OCI-LY3 (cell line): Measurements from ENCODE around the gene UQCRC1.

Source experiments
- H2AFZ ChIP-seq: fragments of 200-600, 300-600 bp; shearing (Covaris generic); 2 replicates; pipeline ENCODE4 v1.6.0; 2014; ENCODE audit warnings: antibody characterized with exemption, low read depth, low read length
- H3K27ac ChIP-seq: fragments of 200-600, 300-600 bp; sonication (generic); 2 replicates; pipeline ENCODE4 v1.5.1; 2014; ENCODE audit warnings: mild to moderate bottlenecking, low read length, moderate library complexity, mixed read lengths
- H3K27me3 ChIP-seq: fragments of 200-600, 300-600 bp; sonication (generic); 2 replicates; pipeline ENCODE4 v1.6.1; 2014; ENCODE audit warnings: low read depth, low read length, mixed read lengths
- H3K36me3 ChIP-seq: fragments of 200-600, 300-600 bp; sonication (generic); replicated peaks from 2 replicates; pipeline ENCODE3; 2014; ENCODE audit warnings: low read depth, low read length, mixed read lengths
- H3K4me1 ChIP-seq: fragments of 300-600, 200-600 bp; sonication (generic); 2 replicates; pipeline ENCODE4 v1.6.1; 2014; ENCODE audit warnings: low read length, mixed read lengths
- H3K4me2 ChIP-seq: fragments of 200-600, 300-600 bp; sonication (generic); 2 replicates; pipeline ENCODE4 v1.6.1; 2014; ENCODE audit warnings: low read length, mixed read lengths
- H3K4me3 ChIP-seq: fragments of 300-600, 200-600 bp; sonication (generic); 2 replicates; pipeline ENCODE4 v1.5.1; 2014; ENCODE audit warnings: antibody characterized with exemption, mild to moderate bottlenecking, low read length, moderate library complexity
- H3K79me2 ChIP-seq: fragments of 300-600, 200-600 bp; shearing (Covaris generic); 2 replicates; pipeline ENCODE4 v1.6.1; 2014; ENCODE audit warnings: mild to moderate bottlenecking, low read length, mixed read lengths
- H3K9ac ChIP-seq: fragments of 300-600, 200-600 bp; shearing (Covaris generic); 2 replicates; pipeline ENCODE4 v1.6.0; 2014; ENCODE audit warnings: mild to moderate bottlenecking, low read length, moderate library complexity
- H3K9me3 ChIP-seq: fragments of 200-600, 300-600 bp; shearing (Covaris generic); 2 replicates; pipeline ENCODE4 v1.6.1; 2014; ENCODE audit warnings: low read length, mixed read lengths; ENCODE audit not compliant: insufficient read depth
- H4K20me1 ChIP-seq: fragments of 200-600, 300-600 bp; sonication (generic); 2 replicates; pipeline ENCODE4 v1.6.1; 2016; ENCODE audit warnings: low read length, mixed read lengths; ENCODE audit not compliant: insufficient read depth
- EZH2phosphoT487 ChIP-seq: fragments of 200-600 bp; shearing (Covaris generic); IDR thresholded peaks from 2 replicates; pipeline ENCODE4 v1.6.1; 2018; ENCODE audit warnings: antibody characterized with exemption, mixed run types, low read depth
- TF ChIP-seq, protein P1 (sequence below): fragments of 200-600, 300-600 bp; sonication (generic); IDR thresholded peaks from 2 replicates; pipeline ENCODE4 v1.5.1; 2014; ENCODE audit warnings: antibody characterized with exemption, low read length, low read depth

Gene UQCRC1

DNA sequence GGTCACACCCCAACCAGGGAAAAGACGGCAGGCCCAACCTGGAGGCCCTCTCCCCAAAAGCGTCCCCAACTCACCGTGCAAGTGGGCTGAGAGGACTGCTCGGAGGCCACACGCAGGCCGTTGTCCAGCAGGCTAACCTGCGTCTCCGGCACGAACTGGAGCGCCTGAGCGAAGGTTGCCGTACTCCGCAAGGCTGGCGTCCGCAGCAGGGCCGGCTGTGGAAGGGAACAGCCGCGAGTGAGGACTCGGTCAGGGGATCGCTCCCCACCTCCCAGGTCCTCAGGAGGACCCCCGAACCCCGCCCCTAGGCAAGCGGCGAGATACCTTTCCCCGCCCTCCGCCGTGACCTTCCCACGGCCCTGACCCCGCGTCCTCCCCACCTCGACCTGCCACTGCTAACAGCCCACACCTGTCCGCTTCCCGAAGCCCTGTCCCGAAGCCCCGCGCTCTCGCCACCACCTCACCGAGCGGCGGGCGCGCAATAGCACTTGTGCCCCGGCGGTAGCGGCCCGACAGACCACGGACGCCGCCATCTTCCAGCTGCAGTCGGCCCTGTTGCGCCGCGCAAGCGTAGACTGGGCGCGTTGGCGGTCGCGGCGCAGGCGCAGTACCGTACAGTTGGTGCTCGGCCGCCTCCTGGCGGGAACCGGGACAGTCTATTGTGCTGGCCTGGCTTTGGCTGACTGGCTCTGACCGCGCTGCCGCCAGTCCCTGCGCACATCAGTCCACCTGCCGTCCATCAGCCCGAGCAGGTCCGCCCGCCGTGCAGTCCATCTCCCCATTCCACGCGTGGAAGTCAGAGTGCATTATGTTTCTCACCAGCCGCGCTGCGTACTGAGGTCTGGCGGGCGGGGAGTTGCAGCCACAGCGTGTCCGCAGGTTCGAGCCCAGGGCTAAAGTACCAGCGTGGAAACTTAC, at the start of gene UQCRC1:
TSS of gene UQCRC1 (minus strand) at position 559 of the 918 bp plus-strand sequence. CDS start at position 533, 26 bp downstream.
- Histone ChIP-seq H3K27me3 (no peaks in the 10 kb centered on the region), H3K9ac (peak within 1 kb of the TSS; percentile 82), H3K4me3 (peak within 1 kb of the TSS; percentile 85), H3K4me1 (peaks cover 9% of the 10 kb centered on the region), H3K27ac (peak within 1 kb of the TSS; percentile 38), H3K79me2 (peaks cover 20% of the 10 kb centered on the region), H3K9me3 (no peaks in the 10 kb centered on the region), H4K20me1 (no peaks in the 10 kb centered on the region), H3K36me3 (peaks cover 24% of the 10 kb centered on the region), H2AFZ (peak within 1 kb of the TSS; percentile 70), H3K4me2 (peak within 1 kb of the TSS; percentile 82)
- no peak for TF ChIP-seq EZH2phosphoT487
- TF ChIP-seq, protein P1, sequence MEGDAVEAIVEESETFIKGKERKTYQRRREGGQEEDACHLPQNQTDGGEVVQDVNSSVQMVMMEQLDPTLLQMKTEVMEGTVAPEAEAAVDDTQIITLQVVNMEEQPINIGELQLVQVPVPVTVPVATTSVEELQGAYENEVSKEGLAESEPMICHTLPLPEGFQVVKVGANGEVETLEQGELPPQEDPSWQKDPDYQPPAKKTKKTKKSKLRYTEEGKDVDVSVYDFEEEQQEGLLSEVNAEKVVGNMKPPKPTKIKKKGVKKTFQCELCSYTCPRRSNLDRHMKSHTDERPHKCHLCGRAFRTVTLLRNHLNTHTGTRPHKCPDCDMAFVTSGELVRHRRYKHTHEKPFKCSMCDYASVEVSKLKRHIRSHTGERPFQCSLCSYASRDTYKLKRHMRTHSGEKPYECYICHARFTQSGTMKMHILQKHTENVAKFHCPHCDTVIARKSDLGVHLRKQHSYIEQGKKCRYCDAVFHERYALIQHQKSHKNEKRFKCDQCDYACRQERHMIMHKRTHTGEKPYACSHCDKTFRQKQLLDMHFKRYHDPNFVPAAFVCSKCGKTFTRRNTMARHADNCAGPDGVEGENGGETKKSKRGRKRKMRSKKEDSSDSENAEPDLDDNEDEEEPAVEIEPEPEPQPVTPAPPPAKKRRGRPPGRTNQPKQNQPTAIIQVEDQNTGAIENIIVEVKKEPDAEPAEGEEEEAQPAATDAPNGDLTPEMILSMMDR: peak; percentile 67

DNA sequence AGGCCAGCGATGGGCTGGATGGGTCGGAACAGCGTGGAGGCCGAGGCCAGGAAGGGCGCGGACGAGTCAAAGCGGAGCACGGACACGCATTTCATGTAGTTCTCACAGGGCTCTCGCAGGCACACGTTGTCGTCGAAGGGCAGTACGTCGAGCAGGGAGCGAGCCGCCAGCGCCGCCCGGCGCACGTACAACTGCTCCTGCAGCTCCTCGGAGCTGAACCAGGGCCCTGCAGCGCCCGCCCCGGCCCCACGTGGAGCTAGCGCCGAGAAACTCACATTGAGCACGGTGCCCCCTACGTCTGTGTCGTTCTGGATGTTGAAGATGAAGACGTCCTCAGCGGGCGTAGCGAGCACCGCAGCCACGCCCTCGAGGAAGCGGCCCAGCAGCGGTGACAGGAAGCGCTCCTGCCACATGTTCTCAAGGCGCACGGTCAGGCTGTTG, 47.4 kb upstream of the UQCRC1 start:
- Histone ChIP-seq H3K36me3 (peaks cover 6% of the 10 kb centered on the region), H3K79me2 (no peaks in the 10 kb centered on the region), H3K9ac (no peak overlapping the region), H3K27ac (no peak overlapping the region), H2AFZ (no peak overlapping the region), H3K27me3 (no peaks in the 10 kb centered on the region), H3K9me3 (no peaks in the 10 kb centered on the region), H4K20me1 (no peaks in the 10 kb centered on the region; the same call in 1 of the 2 replicates), H3K4me1 (no peaks in the 10 kb centered on the region), H3K4me3 (no peak overlapping the region), H3K4me2 (no peak overlapping the region)
- no peak for TF ChIP-seq EZH2phosphoT487
- TF ChIP-seq, protein P1: no peak

DNA sequence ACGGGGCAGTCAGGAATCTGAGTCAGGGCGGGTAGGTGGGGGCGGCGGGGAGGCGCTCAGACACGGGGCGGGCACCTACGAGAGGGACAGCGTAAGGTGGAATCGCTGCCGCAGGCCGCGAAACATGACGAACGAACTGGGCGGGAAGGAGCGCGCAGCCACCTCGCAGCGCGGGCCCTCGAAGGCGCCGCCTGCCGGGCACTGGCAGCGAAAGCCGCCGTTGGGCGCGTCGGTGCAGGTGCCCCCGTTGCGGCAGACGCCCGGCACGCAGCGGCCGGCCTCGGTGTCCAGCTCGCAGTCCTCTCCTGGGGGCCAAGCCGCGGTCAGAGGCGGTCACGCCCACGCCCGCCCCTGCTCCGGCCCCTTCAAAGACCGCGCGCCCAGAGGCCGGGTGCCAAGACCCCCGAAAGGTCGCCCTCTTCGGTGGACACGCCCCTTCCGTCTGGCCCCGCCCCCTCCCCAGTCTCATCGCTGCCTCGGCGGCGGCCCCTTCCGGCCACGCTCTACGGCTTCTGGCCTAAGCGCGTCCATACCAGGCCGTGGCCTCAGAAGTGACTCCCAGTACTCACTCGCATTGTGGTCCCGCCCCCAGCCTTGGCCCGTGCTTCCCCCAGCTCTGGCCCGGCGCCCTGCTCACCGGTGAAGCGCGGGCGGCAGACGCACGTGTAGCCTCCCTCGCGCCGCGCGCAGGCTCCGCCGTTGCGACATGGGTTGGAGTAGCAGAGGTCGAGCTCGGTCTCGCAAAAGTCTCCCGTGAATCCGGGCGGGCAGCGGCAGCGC, 46.8 kb upstream of the UQCRC1 start:
- no peaks in the 10 kb centered on the region for H3K4me1 ChIP-seq
- no peaks in the 10 kb centered on the region for H3K27me3 ChIP-seq
- H3K9ac ChIP-seq: no peak overlapping the region
- peaks cover 6% of the 10 kb centered on the region for H3K36me3 ChIP-seq
- no peak overlapping the region for H3K27ac ChIP-seq
- no peak overlapping the region for H2AFZ ChIP-seq
- no peaks in the 10 kb centered on the region for H3K9me3 ChIP-seq
- H3K4me2 ChIP-seq: no peak overlapping the region
- H3K4me3 ChIP-seq: no peak overlapping the region
- no peaks in the 10 kb centered on the region; the same call in 1 of the 2 replicates for H4K20me1 ChIP-seq
- TF ChIP-seq, protein P1: no peak
- no peak for TF ChIP-seq EZH2phosphoT487
- no peaks in the 10 kb centered on the region for H3K79me2 ChIP-seq

DNA sequence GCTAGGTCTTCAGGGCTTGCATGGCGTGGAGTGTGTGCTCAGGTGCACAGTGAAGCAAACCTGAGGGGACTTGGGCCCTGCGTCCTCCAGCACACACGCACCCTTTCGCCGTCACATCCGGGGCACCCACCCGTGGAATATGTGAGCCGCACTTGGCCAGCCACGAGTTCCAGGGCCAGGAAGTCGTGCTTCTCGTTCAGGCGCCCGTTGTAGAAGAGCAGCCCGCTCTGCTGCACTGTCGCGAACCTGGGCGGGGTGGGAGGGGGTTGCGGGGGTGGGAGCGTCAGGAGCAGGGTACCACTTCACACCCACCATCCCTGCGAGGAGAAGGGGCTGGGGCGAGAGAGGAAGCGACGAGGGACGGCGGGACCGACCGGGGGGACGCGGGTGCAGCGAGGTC, 46.2 kb upstream of the UQCRC1 start:
- no peaks in the 10 kb centered on the region for H3K79me2 ChIP-seq
- H3K4me2 ChIP-seq: no peak overlapping the region
- H2AFZ ChIP-seq: no peak overlapping the region
- H3K27me3 ChIP-seq: no peaks in the 10 kb centered on the region
- H3K9me3 ChIP-seq: no peaks in the 10 kb centered on the region
- H3K36me3 ChIP-seq: peaks cover 1% of the 10 kb centered on the region
- H3K4me3 ChIP-seq: no peak overlapping the region
- H3K9ac ChIP-seq: no peak overlapping the region
- no peaks in the 10 kb centered on the region; the same call in 1 of the 2 replicates for H4K20me1 ChIP-seq
- no peak overlapping the region for H3K27ac ChIP-seq
- TF ChIP-seq EZH2phosphoT487: no peak
- TF ChIP-seq, protein P1: no peak
- no peaks in the 10 kb centered on the region for H3K4me1 ChIP-seq
